Left ventricle myocardium inferior (tissue), 1 donor: ENCODE measurements around the gene FITM1. TPM values are rescaled to one million over a fixed set of nuclear protein-coding genes. Genes with fewer than 3 reads are reported as not detected.

Source experiments
- DNase-seq: peaks from one replicate; pipeline ENCODE4 v3.0.0-alpha.2; 2020
- H3K27ac ChIP-seq: fragments of 200-600 bp; replicated peaks from 2 replicates; pipeline ENCODE4 v1.8.0; 2021
- H3K27me3 ChIP-seq: fragments of 200-600 bp; 2 replicates; pipeline ENCODE4 v1.8.0; 2021; ENCODE audit warnings: low read depth
- H3K36me3 ChIP-seq: fragments of 200-600 bp; 2 replicates; pipeline ENCODE4 v1.8.0; 2021
- H3K4me1 ChIP-seq: fragments of 200-600 bp; 2 replicates; pipeline ENCODE4 v1.8.0; 2021
- H3K4me3 ChIP-seq: fragments of 200-600 bp; 2 replicates; pipeline ENCODE4 v1.8.0; 2021; ENCODE audit warnings: mild to moderate bottlenecking, moderate library complexity
- H3K9me3 ChIP-seq: fragments of 200-600 bp; replicated peaks from 2 replicates; pipeline ENCODE4 v1.8.0; 2021
- CTCF ChIP-seq: fragments of 200-600 bp; IDR thresholded peaks from 2 replicates; pipeline ENCODE4 v1.8.0; 2021; ENCODE audit warnings: antibody characterized with exemption, mild to moderate bottlenecking, borderline replicate concordance
- intact Hi-C: fragments of 100-400 bp; cut with micrococcal nuclease; formaldehyde crosslinking; loops from one replicate; pipeline ENCODE4 v1.11.0; 2022
- total RNA-seq: library from RNA; stranded (reverse); fragmentation: NEBNext Ultra II Directional; extraction: Animal tissue kit (Norgen Biotek cat#: 25700); gene quantifications from one replicate; pipeline ENCODE4 v1.2.1, GENCODE V29; 2021
- donor health status: DM: no; HTN: yes; CAD: no; lungs with severe emphysema.

Gene FITM1
- total RNA-seq, 1 donor from 2014 or later, result 148 TPM

DNA sequence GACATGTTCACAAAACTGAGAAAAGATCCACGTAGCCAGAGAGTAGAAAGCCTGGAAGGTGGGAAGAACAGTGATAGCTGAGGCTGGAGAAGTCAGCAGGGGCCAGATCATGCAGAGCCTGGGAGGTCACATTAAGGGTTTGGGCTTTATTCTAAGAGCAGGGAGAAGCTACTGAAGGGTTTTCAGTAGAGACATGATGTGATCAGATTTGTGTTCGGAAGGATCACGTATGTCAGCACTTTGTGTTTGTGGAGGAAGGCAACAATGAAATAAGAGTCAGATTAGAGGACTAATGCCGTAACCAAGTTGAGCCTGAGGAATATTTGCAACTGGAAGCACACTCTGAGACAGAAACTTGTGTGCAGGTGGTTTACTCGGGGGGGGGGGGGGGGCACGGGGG is 40.6 kb upstream of the FITM1 start:
- Histone ChIP-seq H3K27ac (no peak overlapping the region), H3K4me3 (no peak overlapping the region), H3K4me1 (peaks cover 16% of the 10 kb centered on the region), H3K27me3 (no peaks in the 10 kb centered on the region), H3K36me3 (no peaks in the 10 kb centered on the region), H3K9me3 (no peaks in the 10 kb centered on the region)
- DNase-seq, result no peak
- intact Hi-C loops, result no loop called here
- no peak for TF ChIP-seq CTCF

DNA sequence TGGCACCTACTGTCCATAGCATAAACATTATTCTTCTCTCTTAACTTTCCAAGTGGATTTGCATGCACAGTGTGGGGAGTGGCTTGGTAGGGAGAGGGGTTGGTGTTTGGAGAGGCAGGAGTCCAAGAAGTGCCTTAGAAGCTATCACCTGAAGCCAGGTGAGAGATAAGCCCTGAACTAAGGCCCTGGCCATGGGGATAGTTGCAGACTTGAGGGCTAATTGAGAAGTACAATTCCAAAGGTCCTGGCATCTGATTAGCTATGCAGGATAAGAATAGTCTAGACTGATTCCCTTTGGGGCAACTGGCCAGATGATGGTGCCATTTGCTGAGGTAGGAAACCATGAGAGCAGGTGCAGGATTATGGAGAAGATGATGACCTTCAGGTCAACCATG is 38.4 kb upstream of the FITM1 start:
- Histone ChIP-seq H3K27me3 (no peaks in the 10 kb centered on the region), H3K9me3 (no peaks in the 10 kb centered on the region), H3K4me1 (peaks cover 26% of the 10 kb centered on the region), H3K36me3 (no peaks in the 10 kb centered on the region), H3K4me3 (no peak overlapping the region), H3K27ac (no peak overlapping the region)
- intact Hi-C loops, result no loop called here
- no peak for TF ChIP-seq CTCF
- no peak for DNase-seq

DNA sequence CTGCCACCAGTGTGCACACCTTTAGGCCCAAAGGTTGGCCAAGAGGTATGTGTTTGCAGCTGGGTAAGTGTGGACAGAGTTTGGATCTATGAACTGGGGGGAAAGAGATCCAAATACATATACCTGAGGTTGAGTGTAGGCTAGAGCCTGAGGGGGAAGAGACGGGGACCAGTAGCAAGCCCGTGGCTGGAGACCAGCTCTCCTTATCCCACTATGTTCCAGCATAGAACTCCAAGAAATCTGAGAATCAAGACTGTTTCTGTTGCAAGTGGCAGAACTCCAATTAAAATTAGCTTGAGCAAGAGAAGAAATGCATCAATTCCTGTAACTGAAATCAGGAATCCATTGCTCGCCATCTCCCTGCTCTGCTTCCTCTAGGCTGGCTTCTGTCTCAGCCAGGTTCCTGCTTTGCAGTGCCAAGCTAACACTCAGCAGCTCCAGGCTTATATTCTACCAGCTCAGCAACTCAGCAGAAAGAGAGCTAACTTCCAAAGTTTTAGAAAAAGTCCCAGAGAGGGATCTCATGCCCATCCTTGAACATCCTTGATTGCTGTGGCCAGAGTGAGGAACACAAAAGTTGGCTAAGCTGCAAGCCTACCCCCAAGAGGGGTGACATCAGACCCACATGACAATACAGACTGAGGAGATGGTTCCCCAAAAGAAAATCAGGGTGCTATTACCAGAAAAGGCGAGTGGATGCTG is 37.8 kb upstream of the FITM1 start:
- Histone ChIP-seq H3K4me3 (no peak overlapping the region), H3K9me3 (no peaks in the 10 kb centered on the region), H3K27ac (peak overlapping the region; percentile 94), H3K4me1 (peaks cover 26% of the 10 kb centered on the region), H3K27me3 (no peaks in the 10 kb centered on the region), H3K36me3 (no peaks in the 10 kb centered on the region)
- intact Hi-C loops, result no loop called here
- no peak for TF ChIP-seq CTCF
- DNase-seq, result no peak

DNA sequence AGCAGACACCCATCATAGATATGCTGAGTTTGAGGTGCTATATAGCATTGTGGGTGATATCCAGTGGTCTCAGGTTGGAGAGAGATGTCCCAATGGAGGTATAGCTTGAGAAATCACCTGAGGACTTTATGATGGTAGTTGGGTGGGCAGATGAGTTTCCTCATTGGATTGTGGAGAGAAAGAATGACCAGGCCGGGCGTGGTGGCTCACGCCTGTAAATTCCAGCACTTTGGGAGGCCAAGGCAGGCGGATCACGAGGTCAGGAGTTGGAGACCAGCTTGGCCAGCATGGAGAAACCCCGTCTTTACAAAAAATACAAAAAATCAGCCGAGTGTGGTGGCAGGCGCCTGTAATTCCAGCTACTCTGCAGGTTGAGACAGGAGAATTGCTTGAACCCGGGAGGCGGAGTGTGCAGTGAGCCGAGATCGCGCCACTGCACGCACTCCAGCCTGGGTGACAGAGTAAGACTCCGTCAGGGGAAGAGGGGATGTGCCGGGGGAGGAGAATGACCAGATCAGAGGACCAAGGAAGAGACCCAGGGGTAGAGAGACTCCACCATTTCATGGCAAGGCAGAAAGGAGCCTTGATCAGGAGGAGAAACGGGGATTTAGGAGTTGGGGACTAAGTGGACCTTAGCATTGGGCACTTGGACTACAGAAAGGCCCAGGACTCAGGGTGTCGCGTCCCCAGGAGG is 37.1 kb upstream of the FITM1 start:
- H3K4me1 ChIP-seq, result peaks cover 26% of the 10 kb centered on the region
- DNase-seq, result no peak

More for the DNA sequence above, 37.1 kb upstream of the FITM1 start:
- no peaks in the 10 kb centered on the region for H3K9me3 ChIP-seq
- TF ChIP-seq CTCF, result no peak
- peak overlapping the region; percentile 94 for H3K27ac ChIP-seq
- H3K36me3 ChIP-seq, result peaks cover 3% of the 10 kb centered on the region
- H3K4me3 ChIP-seq, result peak overlapping the region; percentile 95
- intact Hi-C loops, result no loop called here
- H3K27me3 ChIP-seq, result no peaks in the 10 kb centered on the region
